GM18861 (cell line): ENCODE results near the gene GPR132.
A peak's percentile ranks its signal among the peaks of the same experiment; 100 is the strongest.
"Not testable (repeated sequence)": the region's sequence is repeated elsewhere in the genome, so short reads cannot be mapped to it uniquely, and the experiment has no call there.

Experiments
- ATAC-seq: cut with Tn5 transposase; IDR thresholded peaks from one replicate; pipeline ENCODE4 v1.9.1; 2021; ENCODE audit not compliant: unreplicated experiment

GPR132 gene

DNA sequence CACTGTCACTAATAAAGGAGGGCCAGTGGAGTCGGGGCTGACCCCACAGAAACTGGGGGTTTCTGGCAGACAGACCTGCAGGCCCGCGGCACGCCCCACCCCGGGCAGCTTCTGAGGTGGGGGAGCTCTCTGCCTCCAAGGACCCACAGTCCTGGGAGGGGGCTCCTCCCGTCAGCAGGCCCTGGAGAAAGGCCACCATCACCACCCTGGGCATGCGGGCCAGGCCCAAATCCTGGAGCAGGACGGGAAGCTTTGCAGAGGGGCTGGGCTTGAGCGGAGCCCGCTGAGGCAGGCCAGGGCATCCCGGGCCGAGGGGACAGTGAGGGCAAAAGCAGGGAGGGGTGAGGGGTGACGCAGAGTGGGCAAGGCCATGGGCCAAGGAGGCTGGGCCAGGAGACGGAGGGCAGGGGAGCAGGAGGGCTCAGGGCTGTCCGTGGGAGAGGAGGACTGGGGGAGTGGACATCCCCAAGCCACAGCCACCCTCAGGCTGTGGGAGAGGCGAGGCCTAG is 11.1 kb upstream of the GPR132 start:
- ATAC-seq = no peak

DNA sequence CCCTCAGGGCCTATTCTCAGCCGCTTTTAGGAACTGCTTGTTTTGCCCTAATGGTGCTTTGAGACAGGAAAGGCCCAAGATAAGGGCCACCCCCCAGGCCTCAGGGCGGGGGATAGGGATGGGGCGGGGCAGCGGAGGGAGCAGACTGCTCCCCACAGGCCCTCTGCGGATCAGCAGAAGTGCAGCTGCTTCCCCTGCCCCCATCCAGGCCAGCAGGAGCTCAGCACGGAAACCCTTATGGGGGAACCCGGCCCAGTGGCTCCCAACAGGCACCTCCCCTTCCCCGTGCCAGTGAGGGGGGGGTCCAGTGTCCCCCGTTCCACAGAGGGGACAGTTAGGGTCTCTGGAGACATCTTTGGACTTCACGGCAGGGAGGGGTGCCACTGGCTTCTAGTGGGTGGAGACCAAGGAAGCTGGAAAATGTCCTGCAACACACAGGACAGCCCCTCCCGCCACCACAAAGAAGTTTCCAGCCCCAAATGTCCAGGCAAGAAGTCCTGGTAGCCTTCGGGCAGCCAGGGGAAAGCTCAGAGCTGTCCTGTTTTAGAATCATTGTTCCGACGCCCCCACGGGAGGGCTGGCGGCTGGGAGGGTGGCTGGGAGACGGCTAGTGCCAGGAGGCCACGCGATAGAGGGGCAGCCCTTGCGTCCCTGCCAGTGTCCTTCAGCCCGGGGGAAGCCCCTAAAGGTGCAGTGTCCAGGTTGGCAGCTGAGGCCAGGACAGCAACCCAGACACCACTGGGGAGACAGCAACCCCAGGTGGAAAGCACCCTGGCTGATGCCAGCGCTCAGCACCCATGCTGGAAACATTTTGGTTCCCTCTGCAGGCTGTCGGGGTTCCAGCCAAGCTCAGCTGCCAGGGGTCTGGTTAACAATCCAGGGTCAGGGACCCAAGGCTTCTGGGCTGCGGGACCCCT is 10.4 kb upstream of the GPR132 start:
- peak; percentile 38 for ATAC-seq

GRCh38 chr14:105074601-105075053 is 9.4 kb upstream of the GPR132 start:
- no peak for ATAC-seq

DNA sequence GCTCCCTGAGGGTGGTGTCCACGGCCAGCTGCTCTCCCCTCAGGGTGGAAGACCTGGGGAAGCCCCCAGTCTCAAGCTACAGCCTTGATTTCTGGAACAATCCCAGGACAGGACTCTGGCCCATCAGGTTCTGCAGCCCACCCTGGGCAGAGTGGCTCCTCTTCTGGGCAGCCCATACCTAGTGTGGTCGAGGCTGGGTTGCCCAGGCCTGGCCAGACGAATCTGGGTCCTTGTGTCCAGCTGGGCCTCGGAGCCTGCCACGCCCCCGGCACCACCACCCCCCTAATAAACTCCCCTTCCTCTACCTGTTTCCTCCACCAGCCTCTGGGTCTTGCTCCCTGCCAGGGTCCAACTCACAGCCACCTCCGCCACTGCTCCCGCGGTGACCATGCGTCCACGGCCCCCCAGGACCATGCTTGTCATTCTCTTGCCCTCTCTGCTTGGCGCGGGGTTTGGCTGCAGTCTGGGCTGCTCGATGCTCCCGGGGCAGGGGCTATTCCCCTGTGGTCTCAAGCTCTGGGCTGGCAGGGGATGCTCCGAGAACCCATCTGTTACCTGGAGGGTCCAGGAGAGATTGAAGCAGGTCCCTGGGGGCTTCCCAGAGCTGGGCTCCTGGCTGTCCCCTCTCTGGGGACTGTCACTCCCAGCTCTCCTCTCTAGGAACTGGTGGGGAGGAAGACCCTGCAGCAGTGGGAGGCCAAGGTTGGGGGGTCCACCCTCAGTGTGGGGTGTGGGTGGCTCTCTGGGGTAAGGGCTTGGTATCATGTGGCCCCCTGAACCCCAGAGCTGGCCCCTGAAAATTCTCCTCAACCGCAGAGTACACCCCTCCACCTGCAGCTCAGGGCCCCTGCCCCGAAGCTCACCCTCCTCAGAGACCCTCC is 8.7 kb upstream of the GPR132 start:
- no peak for ATAC-seq

DNA sequence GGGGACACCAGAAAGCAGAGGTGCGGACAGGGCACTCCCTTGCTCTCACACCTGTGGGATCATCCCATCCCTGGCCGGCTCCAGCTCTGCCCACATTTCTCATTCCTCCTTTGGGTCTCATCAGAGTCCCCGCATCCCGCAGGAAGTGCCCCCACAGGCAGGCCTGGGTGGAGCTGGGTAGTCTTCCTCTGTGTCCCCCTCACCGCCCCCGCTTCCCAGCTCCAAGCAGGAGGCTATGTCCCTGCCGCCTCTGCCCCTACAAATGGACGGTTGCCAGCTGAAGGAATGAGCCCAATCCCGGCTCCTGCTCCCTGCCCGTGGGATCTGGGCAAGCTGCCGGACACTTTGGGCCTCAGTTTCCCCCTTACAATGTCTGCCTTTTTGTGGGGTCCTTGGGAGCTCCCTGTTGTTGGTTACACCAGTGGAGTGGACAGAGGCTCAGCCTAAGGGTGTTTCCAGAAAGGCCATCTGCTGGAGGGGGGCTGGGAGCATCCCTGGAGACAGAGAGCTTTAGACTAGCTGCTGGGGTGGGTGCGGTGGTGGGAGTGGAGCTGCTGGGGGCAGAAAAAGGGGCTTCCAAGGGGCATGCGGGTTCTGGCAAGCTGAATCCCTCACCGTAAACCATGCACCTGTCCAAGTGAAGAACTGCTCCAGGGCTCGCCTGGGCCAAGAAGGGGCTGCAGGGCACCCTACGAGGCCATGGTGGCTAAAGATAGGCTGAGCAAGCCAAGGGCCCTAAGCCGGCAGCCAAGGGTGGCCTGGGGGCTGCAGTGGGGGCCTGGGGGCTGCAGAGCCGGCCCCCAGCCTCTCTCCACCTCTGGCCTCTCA is 7.9 kb upstream of the GPR132 start:
- ATAC-seq = no peak

DNA sequence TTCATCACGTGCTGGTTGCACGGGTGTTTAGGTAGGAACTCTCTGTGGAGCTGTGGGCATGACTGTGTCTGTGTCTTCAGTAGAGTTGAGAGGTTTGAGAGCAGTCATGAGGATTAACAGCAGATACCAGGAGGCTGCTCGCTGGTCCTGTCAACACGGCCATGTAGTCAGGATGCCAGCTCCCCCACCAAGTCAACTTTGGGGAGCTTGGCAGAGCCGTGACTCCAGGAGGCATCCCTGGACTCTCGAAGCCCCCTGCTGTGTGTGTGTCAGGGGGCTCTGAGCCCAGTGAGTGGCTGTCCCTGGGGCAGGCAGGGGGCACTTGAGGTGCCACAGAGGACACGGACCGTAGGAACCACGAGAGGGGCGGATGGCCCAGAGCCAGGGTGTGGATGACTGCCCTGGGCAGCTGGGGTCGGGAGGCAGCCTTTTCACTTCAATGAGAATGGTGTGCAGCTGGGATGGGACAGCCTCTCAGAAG is 7.2 kb upstream of the GPR132 start:
- no peak for ATAC-seq

GRCh38 chr14:105071942-105072341 is 6.7 kb upstream of the GPR132 start:
- no peak for ATAC-seq

GRCh38 chr14:105071326-105071725 is 6.1 kb upstream of the GPR132 start:
- no peak for ATAC-seq

DNA sequence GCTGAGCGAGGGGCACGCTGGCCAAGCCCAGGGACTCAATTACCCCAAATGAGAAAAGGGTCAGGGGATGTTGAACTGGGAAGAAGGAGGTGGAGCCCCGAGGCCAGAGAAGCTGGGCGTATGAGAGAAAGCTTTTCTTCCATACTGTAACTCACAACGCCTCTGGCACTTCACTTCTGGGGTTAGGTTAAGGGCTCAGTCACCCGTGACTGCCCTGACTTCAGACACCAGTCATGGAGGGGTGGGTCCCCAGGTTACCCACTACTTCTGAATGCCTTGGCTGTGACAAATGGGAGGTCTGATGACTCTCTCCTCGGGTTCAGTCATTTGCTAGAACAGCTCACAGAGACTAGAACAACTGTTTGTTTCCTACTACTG is 5.5 kb upstream of the GPR132 start:
- ATAC-seq = peak; percentile 29

DNA sequence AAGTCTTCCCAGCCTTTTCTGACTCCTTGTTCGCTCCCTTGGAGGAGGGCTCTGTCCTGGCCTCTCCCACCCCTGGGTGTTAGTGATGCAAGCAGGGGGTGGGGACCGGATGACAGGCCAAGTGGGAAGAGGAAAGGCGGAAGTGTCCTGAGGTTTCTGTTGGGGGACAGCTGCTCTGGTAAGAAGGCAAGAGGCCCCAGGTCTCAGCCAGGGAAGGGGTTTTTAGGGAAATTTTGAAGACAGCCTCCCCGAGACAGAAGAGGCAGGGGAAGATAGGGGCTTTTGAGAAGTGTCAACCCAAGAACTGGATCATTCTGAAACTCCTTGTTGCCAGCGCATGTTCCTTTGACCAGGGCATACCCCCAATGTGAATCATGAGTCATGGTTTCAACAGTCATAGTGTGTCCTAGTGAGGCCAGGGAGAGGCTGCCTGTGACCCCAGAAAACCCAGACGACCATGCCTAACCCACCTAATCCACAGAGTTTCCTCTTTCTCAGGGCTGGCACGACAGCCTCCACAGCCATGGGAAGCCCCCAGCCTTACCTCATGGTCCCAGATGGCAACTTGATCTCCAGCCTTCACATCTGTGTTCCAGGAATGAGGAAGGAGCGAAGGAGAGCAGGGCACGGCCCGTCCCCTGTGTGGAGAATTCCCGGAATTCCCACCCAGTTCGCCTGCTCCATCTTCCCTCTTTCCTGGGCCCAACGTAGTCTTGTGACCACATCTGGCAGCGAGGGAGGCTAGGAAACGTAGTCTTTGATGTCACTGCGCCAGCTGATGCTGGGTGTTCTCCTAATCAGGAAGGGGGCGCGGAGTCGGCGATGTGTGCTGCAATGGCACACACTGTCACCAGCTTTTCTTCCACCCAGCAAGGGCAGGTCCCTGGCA is 4.9 kb upstream of the GPR132 start:
- peak; percentile 30 for ATAC-seq

DNA sequence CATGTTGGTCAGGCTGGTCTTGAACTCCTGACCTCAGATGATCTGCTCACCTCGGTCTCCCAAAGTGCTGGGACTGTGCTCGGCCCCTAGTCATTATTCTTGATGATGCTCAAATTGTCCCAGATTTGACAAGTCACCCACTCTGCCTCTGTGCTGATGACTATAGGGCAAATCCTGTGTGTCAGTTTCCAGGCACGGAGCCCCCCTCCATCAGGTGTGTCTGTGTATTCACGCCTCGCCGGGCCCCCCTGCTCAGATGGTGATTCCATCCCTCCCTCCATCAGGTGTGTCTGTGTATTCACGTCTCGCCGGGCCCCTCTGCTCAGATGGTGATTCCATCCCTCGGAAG is 4.3 kb upstream of the GPR132 start:
- ATAC-seq = no peak

- ATAC-seq = no peak
These were observed 3.6 kb upstream of the GPR132 start for GRCh38 chr14:105068818-105069217.

DNA sequence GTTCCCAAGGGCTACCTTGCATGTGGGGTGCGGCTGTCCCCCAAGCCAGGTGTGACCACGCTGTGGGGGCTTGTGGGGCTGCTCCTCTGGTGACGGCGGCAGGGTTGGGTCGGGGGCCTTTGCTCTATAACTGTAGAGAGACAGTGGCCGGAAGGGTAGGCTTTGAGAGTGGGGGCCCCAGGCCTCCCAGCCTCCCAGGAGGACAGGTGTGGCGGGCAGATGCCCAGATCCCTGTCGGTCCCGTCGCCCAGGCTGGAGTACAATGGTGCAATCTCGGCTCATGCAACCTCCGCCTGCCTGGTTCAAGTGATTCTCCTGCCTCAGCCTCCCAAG is 2.7 kb upstream of the GPR132 start:
- ATAC-seq = no peak

- ATAC-seq = no peak
These were observed 2.1 kb upstream of the GPR132 start for GRCh38 chr14:105067140-105067968.

DNA sequence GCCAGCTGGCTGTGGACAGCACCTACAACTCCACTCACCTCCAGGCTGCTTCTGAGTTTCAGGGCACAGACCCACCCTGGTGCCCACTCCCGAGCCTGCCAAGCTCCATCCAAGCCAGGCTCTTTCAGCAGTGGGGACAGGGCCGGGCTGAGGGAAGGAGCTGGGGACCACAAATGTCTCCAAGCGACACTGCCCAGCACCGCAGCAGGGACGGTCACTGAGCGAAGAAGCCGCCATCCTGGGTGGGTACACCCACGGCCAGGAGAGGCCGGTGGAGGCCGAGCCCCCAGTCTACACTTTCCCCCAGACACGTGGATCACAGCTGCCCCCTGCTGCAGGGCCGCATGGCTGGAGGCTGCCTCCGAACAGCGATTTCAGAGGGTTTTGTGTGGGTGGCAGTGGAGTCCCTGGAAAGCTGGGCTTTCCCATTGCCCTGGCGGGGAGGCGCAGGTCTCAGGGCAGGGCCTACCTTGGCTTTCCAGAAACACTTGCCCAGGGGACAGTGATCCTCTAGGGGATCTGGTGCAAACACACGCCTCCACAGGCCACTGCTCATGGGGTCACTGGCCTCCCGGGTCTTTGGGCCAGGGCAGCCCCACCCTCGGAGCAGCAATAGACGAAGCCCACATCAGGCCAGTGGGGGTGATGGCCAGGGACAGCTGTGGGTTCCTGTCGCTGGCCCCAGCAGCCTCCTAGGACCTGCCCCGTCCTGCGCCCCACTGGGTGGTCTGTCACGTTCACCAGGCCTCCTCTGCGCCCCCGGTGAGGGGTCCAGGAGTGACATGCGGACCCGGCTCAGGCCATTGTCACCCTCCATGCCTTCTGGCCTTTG is 1.2 kb upstream of the GPR132 start:
- ATAC-seq = no peak

GRCh38 chr14:105064721-105065143 is 498 bp downstream of the GPR132 start:
- no peak for ATAC-seq

DNA sequence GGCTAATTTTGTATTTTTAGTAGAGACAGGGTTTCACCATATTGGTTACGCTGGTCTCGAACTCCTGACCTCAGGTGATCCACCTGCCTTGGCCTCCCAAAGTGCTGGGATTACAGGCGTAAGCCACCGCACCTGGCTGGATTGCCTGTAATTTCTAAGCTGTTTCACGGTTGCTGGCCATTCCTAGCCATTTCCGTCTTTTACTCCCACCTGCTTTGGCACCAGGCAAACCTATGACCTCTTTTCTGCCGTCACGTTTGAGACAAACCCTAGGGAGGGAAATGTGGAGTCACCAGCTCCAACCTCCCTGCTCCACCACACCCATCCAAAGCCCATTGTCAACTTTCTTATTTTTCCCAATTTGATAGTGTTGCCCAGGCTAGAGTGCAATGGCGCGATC is 1.2 kb downstream of the GPR132 start:
- ATAC-seq = no peak

- not testable (repeated sequence) for ATAC-seq
These were observed 1.7 kb downstream of the GPR132 start for GRCh38 chr14:105063506-105063905.
